Measurements from ENCODE around the gene NFE2L2. TPM values are rescaled to one million over a fixed set of nuclear protein-coding genes. Genes with fewer than 3 reads are reported as not detected.

The NFE2L2 gene
- total and polyA plus RNA-seq, 9 of the 15 experiments (the other 6 are each of a cell fraction or from before 2014, with no cell fraction given), result 29.3 to 120 (median 59.3) TPM

GRCh38 chr2:177264693-177265587, at the start of gene NFE2L2 (continued):
- TF ChIP-seq, protein P1, sequence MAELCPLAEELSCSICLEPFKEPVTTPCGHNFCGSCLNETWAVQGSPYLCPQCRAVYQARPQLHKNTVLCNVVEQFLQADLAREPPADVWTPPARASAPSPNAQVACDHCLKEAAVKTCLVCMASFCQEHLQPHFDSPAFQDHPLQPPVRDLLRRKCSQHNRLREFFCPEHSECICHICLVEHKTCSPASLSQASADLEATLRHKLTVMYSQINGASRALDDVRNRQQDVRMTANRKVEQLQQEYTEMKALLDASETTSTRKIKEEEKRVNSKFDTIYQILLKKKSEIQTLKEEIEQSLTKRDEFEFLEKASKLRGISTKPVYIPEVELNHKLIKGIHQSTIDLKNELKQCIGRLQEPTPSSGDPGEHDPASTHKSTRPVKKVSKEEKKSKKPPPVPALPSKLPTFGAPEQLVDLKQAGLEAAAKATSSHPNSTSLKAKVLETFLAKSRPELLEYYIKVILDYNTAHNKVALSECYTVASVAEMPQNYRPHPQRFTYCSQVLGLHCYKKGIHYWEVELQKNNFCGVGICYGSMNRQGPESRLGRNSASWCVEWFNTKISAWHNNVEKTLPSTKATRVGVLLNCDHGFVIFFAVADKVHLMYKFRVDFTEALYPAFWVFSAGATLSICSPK (IDR thresholded peaks at IDR 0.05; ENCODE audit: borderline replicate concordance), result peak; percentile 86; the same call in 1 of the 2 replicates
- TF ChIP-seq ZNF263 (CRISPR knock-in tag; IDR thresholded peaks at IDR 0.05; ENCODE audit: borderline replicate concordance) (peak; percentile 59; the same call in 1 of the 2 replicates), ATF7 (IDR thresholded peaks at IDR 0.05) (peak; percentile 91), ZNF561 (CRISPR knock-in tag; conservative IDR thresholded peaks at IDR 0.05) (0 out of 2 replicates have a peak, but pooled peaks have one; percentile 4), POLR2H (tag; IDR thresholded peaks at IDR 0.05; ENCODE audit: low read depth) (peak; percentile 89), PTBP1 (IDR thresholded peaks at IDR 0.05; ENCODE audit: low read depth, low read length) (0 out of 2 replicates have a peak, but pooled peaks have one; percentile 75), NCOA1 (IDR thresholded peaks at IDR 0.05; ENCODE audit: low read depth) (peak; percentile 83; the same call in 1 of the 2 replicates), ZKSCAN1 (IDR thresholded peaks at IDR 0.05; ENCODE audit: low read depth, low read length) (peak; percentile 19; the same call in 1 of the 2 replicates), MTA3 (IDR thresholded peaks at IDR 0.05; ENCODE audit: borderline replicate concordance) (peak; percentile 83), SMC3 (conservative IDR thresholded peaks at IDR 0.05; ENCODE audit: insufficient read depth, low read depth, low read length) (0 out of 2 replicates have a peak, but pooled peaks have one; percentile 11), ZBTB26 (CRISPR knock-in tag; IDR thresholded peaks at IDR 0.05) (peak; percentile 86; the same call in 1 of the 2 replicates), CC2D1A (IDR thresholded peaks at IDR 0.05) (peak; percentile 84), NFRKB (IDR thresholded peaks at IDR 0.05; ENCODE audit: low read depth) (peak; percentile 99), BDP1 (IDR thresholded peaks at IDR 0.05; ENCODE audit: insufficient read depth, insufficient read length) (no peak), TEAD4 (IDR thresholded peaks at IDR 0.05; ENCODE audit: low read length) (peak; percentile 61), TEAD4 (CRISPR knock-in tag; IDR thresholded peaks at IDR 0.05; ENCODE audit: borderline replicate concordance) (peak; percentile 69; the same call in 1 of the 2 replicates)

All from K562 (cell line).